HG02870 (cell line): ENCODE results near the gene HOXA11.

Source experiments
- ATAC-seq: cut with Tn5 transposase; IDR thresholded peaks from one replicate; pipeline ENCODE4 v1.9.1; 2021; ENCODE audit warnings: mild to moderate bottlenecking, moderate library complexity; ENCODE audit not compliant: unreplicated experiment

HOXA11 gene

DNA sequence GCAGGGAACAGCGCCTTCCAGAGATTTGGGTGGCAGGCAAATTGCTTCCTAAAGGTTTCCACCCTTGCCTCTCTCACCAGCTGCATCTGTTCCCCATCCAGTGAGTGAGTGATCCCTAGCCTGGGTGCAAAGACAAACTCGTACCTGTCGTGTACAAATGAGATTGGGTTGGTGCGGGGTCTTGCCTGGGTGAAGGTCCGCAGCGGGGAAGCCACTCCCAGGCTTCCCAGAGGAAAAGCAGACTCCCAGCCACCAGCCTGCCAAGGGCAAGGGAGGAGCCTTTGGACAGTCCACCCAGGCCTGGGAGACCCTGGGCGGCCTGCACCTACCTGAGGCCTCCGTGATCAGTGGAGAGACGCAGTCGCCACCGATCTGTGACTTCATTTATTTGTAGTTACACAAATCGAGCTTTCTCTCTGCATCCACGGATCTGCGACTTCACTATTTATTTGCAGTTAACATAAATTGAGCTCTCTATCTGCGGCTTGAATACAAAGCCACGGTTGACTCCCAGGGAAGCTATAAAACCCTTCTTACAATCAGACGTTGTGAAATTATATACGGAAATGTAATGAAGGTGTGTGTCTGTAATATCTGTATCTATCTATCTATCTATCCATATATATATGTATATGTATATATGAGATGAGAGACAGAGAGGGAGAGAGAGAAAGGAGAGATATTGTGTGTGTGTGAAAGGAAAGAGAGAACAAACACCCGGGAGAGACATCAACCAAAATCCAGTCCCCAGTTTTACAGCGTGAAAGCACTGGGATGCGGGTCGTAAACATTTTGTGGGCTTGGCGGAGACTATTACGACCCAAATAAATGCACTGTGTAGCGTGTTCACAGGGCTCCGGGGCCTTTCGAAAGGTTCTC is 25.5 kb downstream of the HOXA11 start:
- no peak for ATAC-seq

DNA sequence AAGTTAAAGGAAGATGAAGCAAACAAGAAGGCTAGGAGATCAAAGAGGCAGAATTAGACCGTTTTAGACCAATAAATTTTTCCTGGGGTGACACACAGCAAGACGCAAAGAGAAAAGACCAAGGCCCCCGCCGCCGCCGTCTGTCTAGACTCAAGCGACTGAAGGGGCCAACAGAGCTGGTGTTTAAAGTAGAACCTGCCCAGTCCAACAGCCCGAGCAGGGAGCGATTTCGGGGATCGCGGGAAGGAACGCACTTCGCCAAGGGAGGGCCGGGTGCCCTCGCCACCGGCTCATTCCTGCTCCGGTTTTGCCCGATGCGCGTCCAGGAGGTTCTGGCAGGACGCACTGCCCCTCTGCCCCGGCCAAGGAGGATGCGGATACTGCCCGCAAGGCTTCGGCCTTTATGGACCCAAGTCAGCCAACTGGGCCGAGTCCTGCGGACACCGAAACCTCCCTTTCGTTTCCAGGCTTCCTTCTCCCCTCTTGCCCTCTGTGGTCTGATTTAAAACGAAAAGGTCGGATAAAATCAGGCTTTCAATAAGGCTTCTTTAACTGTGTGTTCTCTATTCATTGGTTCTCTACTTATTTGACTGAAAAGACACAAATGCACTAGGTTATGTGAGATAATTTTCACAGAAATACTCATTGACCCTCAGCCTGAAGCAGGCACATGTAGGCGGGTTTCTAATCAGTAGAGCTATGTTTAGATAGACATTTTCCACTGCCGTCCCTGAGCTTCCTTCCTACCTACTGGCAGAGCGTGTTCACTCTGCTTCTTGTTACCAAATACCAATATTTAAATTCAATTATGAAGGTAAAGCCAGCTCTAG is 26.4 kb downstream of the HOXA11 start:
- ATAC-seq: no peak

DNA sequence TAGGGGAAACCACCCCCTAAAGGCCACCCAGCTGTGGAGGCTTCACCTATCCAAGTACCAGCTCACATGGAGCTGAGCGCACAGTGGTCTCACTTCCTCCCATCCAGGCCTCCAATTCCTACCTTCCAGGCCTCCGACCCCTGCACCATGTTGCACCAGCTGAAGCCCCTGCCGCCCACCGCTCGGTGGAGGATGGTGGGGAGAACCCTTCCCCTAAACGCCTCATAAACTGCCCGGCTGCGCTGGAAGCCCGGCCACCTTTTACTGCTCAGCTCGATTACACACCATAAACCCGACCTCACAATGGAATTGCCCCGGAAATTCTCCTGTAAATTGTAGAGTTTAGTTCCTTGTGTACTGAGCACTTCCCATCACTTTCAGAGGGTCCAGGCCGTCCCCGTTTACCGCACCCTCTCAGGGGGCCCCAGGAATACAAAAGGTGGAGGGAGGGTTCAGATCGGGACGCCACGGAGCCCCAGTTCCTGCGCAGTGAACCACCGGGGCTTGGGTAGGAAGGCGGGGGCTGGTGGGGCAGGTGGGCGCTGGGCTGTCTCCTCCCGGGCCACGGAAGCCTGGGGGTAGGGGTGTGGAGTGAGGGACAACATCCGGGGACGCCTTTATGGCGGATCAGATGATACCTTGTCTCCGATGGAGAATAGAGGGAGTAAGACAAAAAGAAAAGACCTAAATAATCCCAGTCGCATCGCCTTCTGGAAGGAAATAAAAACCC is 27.2 kb downstream of the HOXA11 start:
- no peak for ATAC-seq

DNA sequence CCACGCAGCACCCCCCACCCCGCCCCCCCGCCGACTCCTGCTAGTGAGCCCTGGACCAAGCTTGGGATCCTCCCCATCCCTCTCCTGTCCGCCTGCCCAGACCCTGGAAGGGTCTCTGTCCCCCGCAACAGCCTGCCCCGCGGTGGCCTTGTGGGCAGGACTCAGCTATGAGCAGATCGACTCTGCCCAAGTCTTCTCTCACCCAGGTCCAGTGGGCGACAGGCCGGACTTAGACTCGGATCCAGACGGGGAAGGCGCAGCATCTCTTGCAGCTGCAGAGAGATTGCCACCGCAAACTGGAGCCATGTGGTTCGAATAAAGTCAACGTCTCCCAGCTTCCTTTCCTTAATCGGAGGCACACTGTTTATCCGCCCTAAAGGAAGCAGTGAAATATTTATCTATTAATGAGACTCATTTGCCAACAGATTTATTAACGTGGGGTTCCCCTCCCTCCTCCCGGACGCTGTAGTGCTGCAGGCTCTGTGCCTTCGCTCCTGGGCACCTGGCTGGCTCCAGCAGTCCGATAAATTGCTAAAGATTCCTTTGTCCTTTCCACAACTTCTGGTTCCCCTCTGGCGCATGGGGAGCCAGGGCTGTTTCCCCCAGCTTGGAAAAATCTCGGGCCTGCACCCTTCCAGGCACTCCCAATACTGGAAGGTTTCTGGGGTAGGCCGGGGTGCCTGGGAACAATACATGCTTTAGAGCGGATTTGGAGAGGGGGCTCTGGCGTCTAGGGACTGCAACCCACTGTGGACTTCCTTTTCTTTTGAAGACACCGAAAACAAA is 27.9 kb downstream of the HOXA11 start:
- no peak for ATAC-seq

DNA sequence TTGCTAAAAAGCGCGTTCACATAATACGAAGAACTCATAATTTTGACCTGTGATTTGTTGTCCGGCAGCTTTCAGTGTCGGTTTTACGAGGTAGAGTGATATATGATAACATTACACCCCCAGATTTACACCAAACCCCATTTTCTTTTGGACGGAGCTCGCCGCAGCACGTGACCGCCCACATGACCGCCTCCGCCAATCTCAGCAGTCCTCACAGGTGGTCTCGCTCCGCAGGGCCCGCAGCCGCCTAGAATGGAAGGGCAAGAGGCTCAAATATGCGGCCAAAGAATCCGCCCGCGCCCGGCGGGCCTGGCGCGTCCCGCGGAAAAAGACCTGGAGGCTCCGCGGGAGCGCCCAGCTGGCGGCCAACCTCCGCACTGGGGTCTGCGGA is 28.5 kb downstream of the HOXA11 start, which contains the start of gene HOXA7:
HOXA7 (minus strand) TSS at position 168 of the 391 bp plus-strand sequence; CDS start at position 38, 130 bp downstream.
- ATAC-seq: no peak

DNA sequence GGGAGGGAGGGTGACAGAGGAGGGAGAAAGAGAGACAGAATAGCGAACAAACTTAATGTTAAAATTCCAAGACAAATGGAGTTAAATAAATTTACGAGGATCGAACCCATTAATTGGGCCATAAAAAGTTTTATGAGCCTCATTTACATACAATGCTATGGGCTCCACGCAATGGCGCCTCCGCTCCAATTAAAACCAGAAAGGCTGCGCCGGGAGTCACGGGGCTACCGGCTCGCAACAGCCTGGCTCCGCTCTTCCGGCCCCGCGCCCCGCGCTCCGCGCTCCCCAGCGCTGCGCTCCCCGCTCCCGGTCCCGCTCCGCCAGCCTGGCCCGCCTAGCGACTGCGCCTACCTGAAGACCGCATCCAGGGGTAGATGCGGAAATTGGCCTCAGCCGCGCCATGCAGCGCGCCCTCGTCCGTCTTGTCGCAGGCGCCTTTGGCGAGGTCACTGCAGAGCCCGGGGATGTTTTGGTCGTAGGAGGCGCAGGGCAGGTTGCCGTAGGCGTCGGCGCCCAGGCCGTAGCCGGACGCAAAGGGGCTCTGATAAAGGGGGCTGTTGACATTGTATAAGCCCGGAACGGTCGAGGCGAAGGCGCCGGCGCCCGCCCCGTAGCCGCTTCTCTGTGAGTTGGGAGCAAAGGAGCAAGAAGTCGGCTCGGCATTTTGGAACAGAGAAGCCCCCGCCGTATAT is 29.1 kb downstream of the HOXA11 start:
- no peak for ATAC-seq

DNA sequence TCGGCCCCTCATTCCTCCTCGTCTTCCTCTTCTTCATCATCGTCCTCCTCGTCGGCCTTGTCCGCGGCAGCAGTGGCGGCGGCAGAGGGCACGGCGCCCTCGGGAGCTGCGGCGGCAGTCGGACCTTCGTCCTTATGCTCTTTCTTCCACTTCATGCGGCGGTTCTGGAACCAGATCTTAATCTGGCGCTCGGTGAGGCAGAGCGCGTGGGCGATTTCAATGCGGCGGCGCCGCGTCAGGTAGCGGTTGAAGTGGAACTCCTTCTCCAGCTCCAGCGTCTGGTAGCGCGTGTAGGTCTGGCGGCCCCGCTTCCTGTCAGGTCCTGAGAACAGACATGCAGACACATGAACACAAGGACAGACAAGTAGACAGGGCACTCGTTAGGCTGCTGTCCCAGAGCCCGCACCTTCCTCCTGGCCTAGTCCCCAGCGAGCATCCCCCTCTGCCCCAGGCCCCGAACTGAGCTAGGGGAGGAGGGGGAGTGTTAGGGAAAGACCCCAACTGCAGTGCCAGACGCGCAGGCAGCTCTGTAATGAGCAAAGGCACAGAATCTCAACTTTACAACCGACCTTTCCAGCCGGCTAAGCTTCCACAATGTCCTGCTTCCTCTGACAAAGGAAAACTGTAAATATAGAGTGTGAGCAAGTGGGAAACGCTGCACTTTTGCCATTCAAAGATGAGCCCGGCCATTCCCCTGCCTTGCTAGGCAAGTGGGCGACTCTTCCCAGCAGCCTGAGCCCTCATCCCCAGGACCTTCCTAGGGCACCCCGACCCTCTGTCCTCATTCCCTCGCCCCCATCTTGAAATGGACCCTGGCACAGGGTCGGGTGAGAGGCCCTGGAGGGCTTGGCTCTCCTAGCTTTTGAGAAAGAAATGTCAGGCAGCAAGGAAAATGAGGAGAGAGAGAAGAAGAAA is 29.9 kb downstream of the HOXA11 start:
- no peak for ATAC-seq

DNA sequence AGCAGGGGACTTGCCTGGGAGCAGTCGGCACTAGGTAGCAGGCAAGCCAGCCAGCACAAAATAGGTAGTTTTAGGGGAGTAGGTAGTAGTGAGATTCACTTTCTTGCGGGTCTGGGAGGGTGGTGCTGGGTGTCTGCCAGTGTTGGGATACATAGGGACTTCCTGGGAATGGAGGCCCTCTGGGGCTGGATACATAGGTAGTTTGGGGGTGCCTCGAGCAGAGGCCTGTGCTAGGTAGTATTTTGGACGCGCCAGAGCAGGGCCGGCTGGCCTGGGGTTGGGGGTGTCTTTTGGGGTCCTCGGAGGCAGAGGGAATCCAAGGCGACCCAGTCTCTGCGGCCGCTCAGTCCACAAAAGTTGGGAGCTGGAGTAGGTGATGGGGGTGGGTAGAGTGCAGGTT is 30.7 kb downstream of the HOXA11 start:
- ATAC-seq: no peak

DNA sequence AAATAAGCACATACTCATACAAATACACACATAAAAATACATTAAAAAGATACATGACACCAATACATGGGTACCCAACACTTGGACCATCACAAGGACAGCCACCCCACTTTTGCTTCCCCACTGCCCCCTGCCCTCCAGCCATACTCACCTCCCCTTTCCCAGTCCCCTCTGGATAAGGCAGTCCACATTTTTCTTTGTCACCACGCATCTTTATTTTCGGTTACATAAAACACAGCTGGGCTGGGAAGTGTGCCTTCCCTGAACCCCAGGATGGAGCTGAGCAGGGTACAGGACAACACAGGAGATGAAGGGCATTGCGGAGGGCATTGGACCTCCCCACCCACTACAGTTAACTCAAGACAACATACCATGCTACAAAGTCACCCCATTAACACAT is 31.5 kb downstream of the HOXA11 start:
- no peak for ATAC-seq

DNA sequence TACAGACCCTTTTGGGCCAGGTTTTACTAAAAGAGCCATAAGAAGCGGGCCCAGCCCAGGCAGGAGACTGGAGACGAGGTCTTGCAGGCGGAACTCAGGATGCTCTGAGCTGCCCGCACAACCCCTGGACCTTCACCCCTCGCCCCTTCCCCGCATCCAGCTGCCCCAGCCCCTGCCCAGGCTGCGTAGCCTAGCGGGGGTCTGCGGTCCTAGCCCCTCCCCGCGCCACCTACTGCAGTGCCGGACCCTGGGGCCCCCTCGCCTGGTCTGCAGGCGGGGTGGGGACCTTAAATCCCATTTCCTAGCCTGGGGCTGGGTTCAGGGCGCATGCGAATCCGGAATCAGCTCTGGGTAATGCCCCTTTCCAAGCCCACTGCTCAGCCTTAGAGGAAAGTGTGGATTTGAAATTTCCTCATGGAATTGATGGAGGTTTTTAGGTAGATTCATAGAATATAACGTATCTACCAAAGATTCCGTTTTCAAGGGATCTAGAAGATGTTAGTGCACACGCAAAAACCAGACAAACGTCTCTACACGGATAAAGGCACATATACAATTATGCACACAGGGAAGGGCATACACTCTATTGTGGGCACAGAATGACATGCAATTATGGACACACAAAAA is 32.1 kb downstream of the HOXA11 start:
- ATAC-seq: no peak

DNA sequence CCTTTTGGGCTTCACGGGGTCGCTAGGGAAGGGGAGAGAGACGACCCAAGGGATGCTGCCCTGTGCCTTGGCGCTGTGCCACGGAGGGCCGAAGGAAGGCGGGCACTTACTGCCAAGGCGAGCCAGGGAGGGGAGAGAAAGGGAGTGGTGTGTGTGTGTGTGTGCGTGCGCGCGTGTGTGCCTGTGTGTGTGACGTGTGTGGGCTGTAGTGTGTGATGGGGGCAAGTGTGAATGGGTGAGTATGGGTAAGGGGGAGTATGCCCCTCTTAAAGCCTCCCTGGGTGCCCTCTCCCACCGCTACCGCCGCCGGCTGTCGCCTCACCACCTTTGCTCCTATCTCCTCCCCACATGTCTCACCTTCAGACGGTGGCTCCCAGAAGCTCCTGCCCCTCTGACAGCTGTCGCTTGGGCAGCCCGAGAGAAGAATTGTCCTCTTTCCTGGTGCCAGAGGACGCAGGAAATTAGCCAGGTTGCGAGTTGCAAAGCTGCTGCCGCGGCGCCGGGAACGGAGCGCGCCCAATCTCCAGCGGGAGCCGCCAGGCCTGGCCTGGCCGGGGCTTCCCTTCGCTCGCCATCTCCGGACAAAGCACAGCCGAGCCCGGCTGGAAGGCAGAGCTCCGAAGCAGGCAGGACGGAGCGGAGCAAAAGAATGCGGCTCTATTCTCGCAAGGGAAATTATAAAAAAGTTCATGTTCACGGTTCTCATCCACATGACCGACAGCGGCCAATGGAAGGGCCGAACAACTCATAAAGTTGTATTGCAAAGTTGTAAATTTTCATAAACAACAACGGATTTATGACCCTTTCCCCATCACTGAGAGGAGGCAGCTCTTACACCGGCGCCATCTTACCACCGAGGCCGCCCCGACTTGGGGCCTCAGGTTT is 32.9 kb downstream of the HOXA11 start, which contains the start of gene HOXA3:
HOXA3 (minus strand) TSS at position 653 of the 885 bp plus-strand sequence. CDS start 41,943 bp downstream, outside the sequence.
- no peak for ATAC-seq

DNA sequence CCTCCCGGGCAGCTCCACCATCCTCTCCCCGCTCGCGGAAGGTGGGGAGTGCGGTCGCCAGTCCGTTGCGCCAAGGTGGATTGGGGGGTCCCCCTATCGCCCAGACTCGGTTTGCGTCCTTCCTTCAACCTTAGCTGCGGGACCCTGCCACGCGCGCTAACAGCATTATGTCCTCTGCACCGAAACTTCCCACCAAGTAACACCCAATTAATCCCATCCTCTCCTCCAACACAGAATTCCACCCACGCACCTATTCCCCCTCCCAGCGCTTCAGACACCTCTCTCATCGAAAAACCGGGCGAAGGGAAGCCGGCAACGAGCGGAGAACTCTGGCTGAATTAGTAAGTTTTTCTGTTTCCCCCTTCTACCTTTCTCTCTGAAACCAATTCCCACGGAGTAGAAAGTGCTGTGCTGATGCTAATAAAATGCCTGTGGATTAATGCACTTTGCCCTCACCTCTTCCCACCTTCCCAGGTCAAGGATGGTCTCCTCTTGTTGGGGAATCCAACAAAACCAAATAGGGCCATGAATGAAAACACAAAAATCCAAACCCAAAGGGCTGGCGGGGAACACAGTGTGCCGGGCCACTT is 33.6 kb downstream of the HOXA11 start:
- no peak for ATAC-seq

DNA sequence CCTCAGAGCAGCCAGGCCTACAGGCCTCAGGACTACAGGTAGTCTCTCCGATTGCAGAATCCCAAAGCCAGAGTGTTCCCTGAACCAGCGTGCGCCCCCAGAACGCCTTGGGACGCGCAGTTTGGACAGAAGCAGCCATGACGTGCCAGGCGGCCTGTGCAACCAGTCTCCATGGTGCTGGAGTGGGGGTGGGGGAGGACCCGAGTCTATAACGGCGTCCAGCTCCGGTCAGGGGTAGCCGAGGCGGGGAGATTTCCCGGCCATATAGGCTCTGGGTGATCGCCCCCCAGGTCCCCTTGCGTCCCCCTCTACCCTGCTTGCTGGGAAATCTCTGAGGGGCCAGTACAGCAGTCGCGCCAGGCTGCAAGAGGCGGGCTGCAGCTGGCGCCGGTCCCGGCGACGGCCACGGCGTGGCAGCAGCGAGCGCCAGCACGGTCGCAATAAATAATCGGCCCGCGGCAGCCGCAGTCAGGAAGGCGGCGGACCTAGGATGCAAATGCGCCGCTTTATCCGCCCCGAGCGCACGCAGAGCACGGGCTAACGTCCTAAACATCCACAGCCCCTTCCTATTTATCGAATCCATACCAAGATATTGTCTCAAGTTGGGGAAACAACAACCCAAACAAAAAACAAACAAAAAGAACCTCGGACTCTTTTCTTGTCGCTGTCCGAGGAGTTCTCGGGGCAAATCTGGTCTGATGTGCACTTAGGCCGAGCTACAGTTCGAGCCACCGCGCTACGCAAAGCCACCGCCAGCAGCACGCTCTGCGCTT is 34.3 kb downstream of the HOXA11 start:
- no peak for ATAC-seq

DNA sequence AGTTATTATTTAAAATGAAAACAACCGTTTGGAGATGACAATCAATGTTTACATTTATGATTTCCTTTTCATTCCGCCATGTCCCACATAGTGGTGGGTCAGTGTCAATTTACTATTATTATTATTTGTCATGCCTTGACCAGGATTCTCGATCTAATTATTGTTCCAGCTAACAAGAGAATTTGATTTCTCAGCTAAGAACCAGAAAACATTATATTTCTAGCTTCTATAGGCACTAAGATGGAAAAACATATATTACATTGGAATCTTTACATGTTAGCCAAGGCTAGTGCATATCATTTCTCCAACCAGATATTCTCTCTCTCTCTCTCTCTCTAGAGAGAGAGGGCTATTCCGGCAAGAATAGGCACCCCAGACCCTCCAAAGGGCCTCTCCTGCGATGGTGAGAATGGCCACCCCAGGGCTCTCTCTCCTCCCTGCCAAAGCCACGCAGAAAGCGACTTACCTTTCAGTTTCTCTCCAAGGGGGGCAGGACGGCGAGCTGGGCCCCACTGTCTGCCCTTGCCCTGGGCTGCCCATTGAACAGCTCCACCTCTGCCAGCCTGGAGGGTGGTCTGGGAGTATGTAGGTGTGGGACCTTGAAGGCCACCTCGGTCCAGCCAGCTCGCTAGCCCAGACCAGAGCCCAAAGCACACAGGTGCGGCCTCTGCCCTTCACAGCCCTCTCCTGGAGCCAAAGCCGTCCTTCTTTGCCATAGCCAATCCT is 35.0 kb downstream of the HOXA11 start:
- no peak for ATAC-seq
